Posterior vena cava (tissue), 2 donors: ENCODE data around the gene GRWD1. TPM values are rescaled to one million over a fixed set of nuclear protein-coding genes. Genes with fewer than 3 reads are reported as not detected.

ENCODE experiments used
- DNase-seq: peaks from one replicate; pipeline ENCODE4 v3.0.0-alpha.2; 2020; ENCODE audit warnings: low spot score
- intact Hi-C, 2 donors: fragments of 100-400 bp; cut with DNase I; formaldehyde crosslinking; loops; one replicate each; pipeline versions ENCODE4 v1.14.1 to v1.14.2; 2022 to 2023
- total RNA-seq, 2 donors: library from RNA; stranded (reverse); fragmentation: NEBNext Ultra II Directional; extraction: Animal tissue kit (Norgen Biotek cat#: 25700); gene quantifications; one replicate each; pipeline ENCODE4 v1.2.1, GENCODE V29; 2021
- donor health status: DM: yes; HTN: yes; CAD: no.
- donor health status: DM: yes; HTN: yes; CAD: no.

Gene GRWD1
- total RNA-seq, 2 donors from 2014 or later = 21.1 to 24.2 TPM

GRCh38 chr19:48419158-48419920, 26.4 kb upstream of the GRWD1 start:
- no peak for DNase-seq
- intact Hi-C loops = no loop called here

- intact Hi-C loops = no loop called here
- DNase-seq = no peak
Measured at GRCh38 chr19:48421548-48421947, 24.2 kb upstream of the GRWD1 start.

- no peak for DNase-seq
- intact Hi-C loops = loop anchor here in 1 of 2 donors (1.0 kb wide), 1 partner anchor 42 kb away; no protein-coding TSS in a partner anchor
Measured at GRCh38 chr19:48424694-48425219, 21.0 kb upstream of the GRWD1 start.

- intact Hi-C loops = no loop called here
- no peak for DNase-seq
Measured at GRCh38 chr19:48428670-48429069, 17.1 kb upstream of the GRWD1 start.

DNA sequence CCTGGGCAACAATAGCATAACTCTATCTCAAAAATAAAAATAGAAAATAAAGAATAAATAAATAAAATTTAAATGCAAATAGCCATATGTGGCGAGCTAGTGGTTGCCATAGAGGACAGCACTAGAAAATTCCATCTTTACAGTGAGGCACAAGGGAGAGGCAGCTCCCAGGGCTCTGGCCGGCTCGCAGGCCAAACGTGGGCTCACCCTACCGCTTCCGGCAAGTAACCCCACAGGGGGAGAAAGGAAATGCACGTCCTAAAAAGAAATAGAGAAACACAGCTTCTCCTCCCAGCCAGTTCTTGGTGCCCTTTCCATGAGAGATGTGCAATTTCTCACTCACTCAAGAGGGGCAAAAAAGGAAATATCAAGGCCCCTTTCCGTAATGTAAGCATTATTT, 12.4 kb upstream of the GRWD1 start:
- DNase-seq = no peak
- intact Hi-C loops = no loop called here

GRCh38 chr19:48436586-48436985, 9.2 kb upstream of the GRWD1 start:
- intact Hi-C loops = loop anchor here in 1 of 2 donors (5.0 kb wide), 1 partner anchor 1361 kb away; no protein-coding TSS in a partner anchor
- no peak for DNase-seq

DNA sequence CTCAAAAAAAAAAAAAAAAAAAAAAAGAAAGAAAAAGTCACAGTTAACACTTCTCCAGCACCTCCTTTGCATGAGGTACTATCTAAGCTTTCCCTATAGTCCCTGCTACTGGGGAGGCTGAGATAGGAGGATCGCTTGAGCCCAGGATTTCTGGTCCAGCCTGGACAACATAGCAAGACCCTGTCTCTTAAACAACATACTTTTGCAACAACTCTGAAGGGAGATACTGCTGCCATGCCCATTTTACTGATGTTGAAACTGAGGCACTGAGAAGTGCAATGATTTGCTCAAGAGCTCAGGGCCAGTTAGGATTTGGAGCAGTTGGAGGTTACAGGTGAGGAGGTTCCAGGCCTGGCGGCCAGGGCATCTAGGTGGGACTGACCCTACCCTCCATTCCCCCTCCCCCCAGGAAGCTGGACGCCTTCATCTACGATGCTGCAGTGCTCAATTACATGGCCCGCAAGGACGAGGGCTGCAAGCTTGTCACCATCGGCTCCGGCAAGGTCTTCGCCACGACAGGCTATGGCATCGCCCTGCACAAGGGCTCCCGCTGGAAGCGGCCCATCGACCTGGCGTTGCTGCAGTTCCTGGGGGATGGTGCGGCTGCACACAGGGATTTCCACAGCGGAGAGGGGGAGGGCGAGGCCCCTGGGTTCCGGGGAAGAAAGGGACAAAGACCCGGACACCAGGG, 4.3 kb upstream of the GRWD1 start:
- intact Hi-C loops = no loop called here
- DNase-seq = no peak

DNA sequence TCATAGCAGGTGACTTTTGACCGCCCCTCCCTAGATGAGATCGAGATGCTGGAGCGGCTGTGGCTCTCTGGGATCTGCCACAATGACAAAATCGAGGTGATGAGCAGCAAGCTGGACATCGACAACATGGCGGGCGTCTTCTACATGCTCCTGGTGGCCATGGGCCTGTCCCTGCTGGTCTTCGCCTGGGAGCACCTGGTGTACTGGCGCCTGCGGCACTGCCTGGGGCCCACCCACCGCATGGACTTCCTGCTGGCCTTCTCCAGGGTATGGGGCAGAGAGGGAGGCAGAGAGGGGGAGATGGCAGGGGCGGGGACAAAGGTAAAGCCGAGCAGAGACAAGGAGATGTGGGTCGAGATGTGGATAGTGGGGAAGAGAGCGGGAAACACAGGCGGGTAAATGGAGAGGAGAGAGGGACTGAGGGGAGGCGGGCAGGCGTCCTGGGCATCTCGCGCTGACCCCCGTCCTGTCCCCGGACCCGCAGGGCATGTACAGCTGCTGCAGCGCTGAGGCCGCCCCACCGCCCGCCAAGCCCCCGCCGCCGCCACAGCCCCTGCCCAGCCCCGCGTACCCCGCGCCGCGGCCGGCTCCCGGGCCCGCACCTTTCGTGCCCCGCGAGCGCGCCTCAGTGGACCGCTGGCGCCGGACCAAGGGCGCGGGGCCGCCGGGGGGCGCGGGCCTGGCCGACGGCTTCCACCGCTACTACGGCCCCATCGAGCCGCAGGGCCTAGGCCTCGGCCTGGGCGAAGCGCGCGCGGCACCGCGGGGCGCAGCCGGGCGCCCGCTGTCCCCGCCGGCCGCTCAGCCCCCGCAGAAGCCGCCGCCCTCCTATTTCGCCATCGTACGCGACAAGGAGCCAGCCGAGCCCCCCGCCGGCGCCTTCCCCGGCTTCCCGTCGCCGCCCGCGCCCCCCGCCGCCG, 3.4 kb upstream of the GRWD1 start:
- intact Hi-C loops = no loop called here
- no peak for DNase-seq

GRCh38 chr19:48443256-48443655, 2.5 kb upstream of the GRWD1 start:
- no peak for DNase-seq
- intact Hi-C loops = no loop called here

DNA sequence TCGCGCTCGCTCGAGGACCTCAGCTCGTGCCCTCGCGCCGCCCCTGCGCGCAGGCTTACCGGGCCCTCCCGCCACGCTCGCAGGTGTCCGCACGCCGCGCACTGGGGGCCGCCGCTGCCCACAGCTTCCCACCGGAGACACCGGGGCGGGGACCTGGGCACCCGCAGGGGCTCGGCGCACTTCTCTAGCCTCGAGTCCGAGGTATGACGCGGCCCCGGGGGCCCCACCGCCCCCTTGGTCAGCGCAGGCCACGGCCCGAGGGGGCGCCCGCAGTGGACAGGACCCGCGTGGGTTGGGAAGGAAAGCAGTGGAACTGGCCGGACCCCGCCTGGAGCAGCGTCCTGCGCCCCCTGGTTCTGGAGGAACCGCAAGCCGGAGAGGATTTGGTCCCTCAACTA, 2.1 kb upstream of the GRWD1 start:
- no peak for DNase-seq
- intact Hi-C loops = no loop called here

GRCh38 chr19:48444129-48444935, 1.5 kb upstream of the GRWD1 start:
- intact Hi-C loops = no loop called here
- DNase-seq = no peak

DNA sequence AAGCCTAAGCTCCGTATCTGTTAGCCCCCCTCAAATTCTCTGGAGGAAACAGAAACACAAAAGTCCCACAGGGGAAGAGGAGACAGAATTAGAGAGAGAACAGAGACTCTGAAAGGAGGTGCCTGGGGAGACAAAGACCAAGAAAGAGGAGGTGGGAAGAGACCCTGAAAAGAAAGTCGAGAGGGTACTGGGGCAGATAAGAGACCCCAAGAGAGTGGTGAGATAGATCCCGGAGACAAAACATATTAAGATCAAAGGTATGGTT, 915 bp upstream of the GRWD1 start:
- intact Hi-C loops = no loop called here
- no peak for DNase-seq

DNA sequence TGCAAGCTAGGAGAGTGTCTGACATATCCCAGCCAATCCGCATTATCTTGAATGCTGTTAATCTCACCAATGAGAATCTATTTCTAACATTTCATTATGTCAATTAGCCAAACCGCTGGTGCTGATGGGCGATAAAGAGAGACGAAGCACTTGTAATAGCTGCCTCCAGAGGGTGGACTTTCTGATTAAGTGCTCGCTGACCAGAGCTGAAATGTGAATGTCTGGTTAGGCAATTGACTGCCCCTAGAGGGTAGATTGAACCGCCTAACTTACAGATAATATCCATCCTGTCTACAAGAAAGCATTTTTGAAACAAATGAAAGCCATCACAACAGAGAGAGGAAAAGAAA, 552 bp upstream of the GRWD1 start:
- intact Hi-C loops = no loop called here
- DNase-seq = no peak

DNA sequence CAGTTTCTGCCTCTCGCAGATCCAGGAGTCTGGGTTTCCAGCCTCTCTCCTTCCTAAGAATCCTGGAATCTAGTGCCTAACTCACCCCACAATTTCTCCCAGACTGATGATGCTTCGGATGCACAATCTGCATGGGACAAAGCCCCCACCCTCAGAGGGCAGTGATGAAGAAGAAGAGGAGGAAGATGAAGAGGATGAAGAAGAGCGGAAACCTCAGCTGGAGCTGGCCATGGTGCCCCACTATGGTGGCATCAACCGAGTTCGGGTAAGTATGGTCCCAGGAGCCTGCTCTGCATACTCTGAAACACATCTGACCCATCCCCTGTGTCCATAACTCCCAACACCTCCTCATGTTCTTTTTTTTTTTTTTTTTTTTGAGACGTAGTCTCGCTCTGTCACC, 796 bp downstream of the GRWD1 start:
- no peak for DNase-seq
- intact Hi-C loops = no loop called here

DNA sequence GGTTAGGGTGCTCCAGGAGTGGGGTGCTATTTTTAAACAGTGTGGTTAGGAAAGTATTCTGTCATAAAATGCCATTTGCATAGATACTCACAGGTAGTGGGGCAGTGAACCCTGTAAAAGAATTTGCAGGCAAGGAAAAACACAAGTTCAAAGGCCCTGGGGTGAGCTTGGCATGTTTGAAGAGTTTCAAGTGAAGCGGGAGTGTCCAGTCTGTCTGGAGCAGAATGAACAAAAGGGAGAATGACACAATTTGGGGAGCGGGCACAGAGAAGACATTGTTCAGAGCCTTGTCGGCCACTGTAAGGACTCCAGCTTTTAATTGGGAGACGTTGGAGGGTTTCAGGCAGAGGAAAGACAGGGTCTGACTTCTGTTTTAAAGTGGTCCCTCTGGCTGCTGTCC, 2.8 kb downstream of the GRWD1 start:
- DNase-seq = no peak
- intact Hi-C loops = no loop called here

DNA sequence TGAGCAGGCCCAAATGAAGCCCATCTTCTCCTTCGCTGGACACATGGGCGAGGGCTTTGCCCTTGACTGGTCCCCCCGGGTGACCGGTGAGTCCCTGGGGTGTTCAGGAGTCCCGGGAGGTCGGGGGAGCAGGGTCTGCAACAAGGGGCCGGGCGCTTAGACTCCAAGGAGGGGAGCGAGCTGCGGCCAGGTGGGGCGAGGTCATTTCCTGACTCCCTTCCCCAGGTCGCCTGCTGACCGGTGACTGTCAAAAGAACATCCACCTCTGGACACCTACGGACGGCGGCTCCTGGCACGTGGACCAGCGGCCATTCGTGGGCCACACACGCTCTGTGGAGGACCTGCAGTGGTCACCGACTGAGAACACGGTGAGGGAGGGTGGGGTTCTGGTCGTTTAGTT, 4.7 kb downstream of the GRWD1 start:
- intact Hi-C loops = no loop called here
- DNase-seq = no peak

- no peak for DNase-seq
- intact Hi-C loops = no loop called here
Measured at GRCh38 chr19:48450863-48451262, 5.1 kb downstream of the GRWD1 start.

GRCh38 chr19:48451624-48452023, 5.8 kb downstream of the GRWD1 start:
- intact Hi-C loops = no loop called here

More at GRCh38 chr19:48451624-48452023, 5.8 kb downstream of the GRWD1 start:
- no peak for DNase-seq
